HL-60 (cell line): ENCODE data around the gene PLAA.
"Not testable (repeated sequence)": the region's sequence is repeated elsewhere in the genome, so short reads cannot be mapped to it uniquely, and the experiment has no call there.

Experiments used
- DNase-seq, 2 experiments: peaks; one replicate each; pipeline ENCODE4 v3.0.0-alpha.2; 2010 to 2020; ENCODE audit warnings: low read depth in 1 of 2, low spot score in 1 of 2
- H3K27ac ChIP-seq: fragments of 250-450 bp; sonication (Bioruptor Pico); replicated peaks from 2 replicates; pipeline ENCODE4 v1.5.1; 2020; ENCODE audit warnings: mild to moderate bottlenecking, moderate library complexity
- H3K27me3 ChIP-seq: fragments of 250-450 bp; sonication (Bioruptor Pico); 2 replicates; pipeline ENCODE4 v1.5.1; 2021; ENCODE audit warnings: mild to moderate bottlenecking, moderate library complexity; ENCODE audit not compliant: insufficient read depth, poor library complexity, severe bottlenecking
- H3K4me3 ChIP-seq: replicated peaks from 2 replicates; pipeline ENCODE4 v1.5.1; 2011; ENCODE audit warnings: mild to moderate bottlenecking, control low read depth, low read length; ENCODE audit not compliant: insufficient read depth
- GABPA ChIP-seq: IDR thresholded peaks from 2 replicates; pipeline ENCODE4 v1.6.1; 2012; ENCODE audit warnings: low read depth
- POLR2AphosphoS5 ChIP-seq: IDR thresholded peaks from 2 replicates; pipeline ENCODE4 v1.6.1; 2012; ENCODE audit warnings: low read depth
- SPI1 ChIP-seq: IDR thresholded peaks from 2 replicates; pipeline ENCODE4 v1.6.1; 2012; ENCODE audit warnings: low read depth, mild to moderate bottlenecking, borderline replicate concordance
- TF ChIP-seq, protein P1 (sequence below): IDR thresholded peaks from 2 replicates; pipeline ENCODE4 v1.6.1; 2012; ENCODE audit warnings: low read depth; ENCODE audit not compliant: insufficient replicate concordance
- TF ChIP-seq, protein P2 (sequence below): IDR thresholded peaks from one replicate; pipeline ENCODE4 v1.5.1; 2011; ENCODE audit warnings: low read length, control low read depth, inconsistent platforms; ENCODE audit not compliant: insufficient read depth

PLAA gene

DNA sequence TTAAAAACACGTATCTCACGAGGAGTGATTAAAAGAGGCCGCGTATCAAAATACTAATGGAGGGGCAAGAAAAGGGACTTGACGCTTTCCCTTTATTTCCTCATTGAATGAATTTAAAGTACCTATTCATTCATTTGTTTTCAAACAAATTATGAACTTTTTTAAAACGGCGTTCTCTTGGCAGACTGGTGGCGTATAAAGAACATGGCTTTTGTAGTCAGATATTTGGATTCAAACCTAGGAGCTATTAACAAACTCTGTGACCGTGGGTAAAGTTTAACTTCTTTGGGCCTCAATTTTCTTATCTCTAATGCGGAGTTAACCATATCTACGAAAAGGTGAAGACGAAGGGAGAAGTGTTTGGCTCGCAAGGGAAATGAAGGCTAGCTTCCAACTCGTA, 55.3 kb downstream of the PLAA start:
- no peak for DNase-seq
- no peaks in the 10 kb centered on the region for H3K27me3 ChIP-seq
- TF ChIP-seq, protein P1, sequence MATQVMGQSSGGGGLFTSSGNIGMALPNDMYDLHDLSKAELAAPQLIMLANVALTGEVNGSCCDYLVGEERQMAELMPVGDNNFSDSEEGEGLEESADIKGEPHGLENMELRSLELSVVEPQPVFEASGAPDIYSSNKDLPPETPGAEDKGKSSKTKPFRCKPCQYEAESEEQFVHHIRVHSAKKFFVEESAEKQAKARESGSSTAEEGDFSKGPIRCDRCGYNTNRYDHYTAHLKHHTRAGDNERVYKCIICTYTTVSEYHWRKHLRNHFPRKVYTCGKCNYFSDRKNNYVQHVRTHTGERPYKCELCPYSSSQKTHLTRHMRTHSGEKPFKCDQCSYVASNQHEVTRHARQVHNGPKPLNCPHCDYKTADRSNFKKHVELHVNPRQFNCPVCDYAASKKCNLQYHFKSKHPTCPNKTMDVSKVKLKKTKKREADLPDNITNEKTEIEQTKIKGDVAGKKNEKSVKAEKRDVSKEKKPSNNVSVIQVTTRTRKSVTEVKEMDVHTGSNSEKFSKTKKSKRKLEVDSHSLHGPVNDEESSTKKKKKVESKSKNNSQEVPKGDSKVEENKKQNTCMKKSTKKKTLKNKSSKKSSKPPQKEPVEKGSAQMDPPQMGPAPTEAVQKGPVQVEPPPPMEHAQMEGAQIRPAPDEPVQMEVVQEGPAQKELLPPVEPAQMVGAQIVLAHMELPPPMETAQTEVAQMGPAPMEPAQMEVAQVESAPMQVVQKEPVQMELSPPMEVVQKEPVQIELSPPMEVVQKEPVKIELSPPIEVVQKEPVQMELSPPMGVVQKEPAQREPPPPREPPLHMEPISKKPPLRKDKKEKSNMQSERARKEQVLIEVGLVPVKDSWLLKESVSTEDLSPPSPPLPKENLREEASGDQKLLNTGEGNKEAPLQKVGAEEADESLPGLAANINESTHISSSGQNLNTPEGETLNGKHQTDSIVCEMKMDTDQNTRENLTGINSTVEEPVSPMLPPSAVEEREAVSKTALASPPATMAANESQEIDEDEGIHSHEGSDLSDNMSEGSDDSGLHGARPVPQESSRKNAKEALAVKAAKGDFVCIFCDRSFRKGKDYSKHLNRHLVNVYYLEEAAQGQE: no peak
- TF ChIP-seq SPI1 (no peak), POLR2AphosphoS5 (no peak), GABPA (no peak)
- TF ChIP-seq, protein P2, sequence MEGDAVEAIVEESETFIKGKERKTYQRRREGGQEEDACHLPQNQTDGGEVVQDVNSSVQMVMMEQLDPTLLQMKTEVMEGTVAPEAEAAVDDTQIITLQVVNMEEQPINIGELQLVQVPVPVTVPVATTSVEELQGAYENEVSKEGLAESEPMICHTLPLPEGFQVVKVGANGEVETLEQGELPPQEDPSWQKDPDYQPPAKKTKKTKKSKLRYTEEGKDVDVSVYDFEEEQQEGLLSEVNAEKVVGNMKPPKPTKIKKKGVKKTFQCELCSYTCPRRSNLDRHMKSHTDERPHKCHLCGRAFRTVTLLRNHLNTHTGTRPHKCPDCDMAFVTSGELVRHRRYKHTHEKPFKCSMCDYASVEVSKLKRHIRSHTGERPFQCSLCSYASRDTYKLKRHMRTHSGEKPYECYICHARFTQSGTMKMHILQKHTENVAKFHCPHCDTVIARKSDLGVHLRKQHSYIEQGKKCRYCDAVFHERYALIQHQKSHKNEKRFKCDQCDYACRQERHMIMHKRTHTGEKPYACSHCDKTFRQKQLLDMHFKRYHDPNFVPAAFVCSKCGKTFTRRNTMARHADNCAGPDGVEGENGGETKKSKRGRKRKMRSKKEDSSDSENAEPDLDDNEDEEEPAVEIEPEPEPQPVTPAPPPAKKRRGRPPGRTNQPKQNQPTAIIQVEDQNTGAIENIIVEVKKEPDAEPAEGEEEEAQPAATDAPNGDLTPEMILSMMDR: no peak
- peak overlapping the region; percentile 95 for H3K27ac ChIP-seq
- peak overlapping the region; percentile 75 for H3K4me3 ChIP-seq

DNA sequence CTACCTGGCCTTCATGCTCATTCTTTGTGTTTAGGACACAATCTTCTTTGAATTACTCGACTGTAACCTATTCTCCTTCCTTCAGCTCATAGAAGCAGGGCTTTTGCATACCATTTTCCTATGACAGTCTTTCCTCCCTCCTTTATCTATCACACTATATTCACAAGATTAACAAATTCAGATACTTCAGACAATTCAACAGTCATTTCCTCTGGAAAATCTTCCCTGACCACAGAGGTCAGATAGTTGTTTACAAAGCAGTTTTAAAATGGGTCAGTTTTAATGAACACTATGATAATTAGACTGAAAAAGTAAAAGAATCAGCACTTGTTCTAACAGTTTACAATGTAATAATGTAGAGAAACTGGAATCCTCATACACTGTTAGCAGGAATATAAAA, 58.8 kb downstream of the PLAA start:
- no peaks in the 10 kb centered on the region for H3K27me3 ChIP-seq
- DNase-seq: no peak
- TF ChIP-seq, protein P2: no peak
- TF ChIP-seq POLR2AphosphoS5: no peak
- TF ChIP-seq GABPA: no peak
- TF ChIP-seq, protein P1: no peak
- no peak for TF ChIP-seq SPI1
- peak overlapping the region; percentile 11; the same call in 1 of the 2 replicates for H3K27ac ChIP-seq
- H3K4me3 ChIP-seq: no peak overlapping the region

DNA sequence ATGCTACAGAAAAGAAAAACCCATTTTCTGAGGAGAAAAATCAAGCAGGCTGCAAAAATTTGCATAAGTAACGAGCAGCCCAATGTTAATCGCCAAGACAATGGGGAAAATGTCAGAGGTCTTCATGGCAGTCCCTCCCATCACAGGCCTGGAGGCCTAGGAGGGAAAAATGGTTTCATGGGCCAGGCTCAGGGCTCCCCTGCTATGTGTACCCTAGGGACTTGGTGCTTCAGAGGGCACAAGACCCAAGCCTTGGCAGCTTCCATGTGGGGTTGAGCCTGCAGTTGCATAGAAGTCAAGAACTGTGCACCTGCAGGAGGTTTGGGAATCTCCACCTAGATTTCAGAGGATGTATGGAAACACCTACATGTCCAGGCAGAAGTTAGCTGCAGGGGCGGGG, 64.9 kb downstream of the PLAA start:
- no peaks in the 10 kb centered on the region for H3K27me3 ChIP-seq
- no peak for TF ChIP-seq GABPA
- no peak for TF ChIP-seq POLR2AphosphoS5
- no peak for TF ChIP-seq SPI1
- H3K4me3 ChIP-seq: no peak overlapping the region
- no peak for DNase-seq
- no peak overlapping the region for H3K27ac ChIP-seq

DNA sequence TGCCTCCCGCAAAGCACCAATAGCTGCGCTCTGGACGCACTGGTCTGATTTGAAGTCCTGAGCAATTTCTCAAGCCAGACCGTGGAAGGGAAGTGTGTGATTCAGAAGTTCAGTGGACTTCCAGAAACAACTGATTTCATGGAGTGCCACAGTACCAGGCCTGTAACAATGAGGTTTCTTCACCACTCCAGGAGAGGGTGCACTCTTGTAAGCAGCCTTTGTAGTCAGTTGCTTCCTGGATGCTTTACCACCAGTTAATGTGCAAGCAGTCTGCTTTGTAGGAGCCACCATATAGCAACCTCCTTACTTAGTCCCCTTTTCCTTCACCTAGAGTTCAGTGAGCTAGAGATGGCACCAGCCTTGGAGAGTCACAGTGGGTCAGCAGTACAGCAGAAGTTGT, 66.8 kb downstream of the PLAA start:
- no peaks in the 10 kb centered on the region for H3K27me3 ChIP-seq
- DNase-seq: no peak
- H3K4me3 ChIP-seq: no peak overlapping the region
- no peak overlapping the region for H3K27ac ChIP-seq
- TF ChIP-seq GABPA (no peak), SPI1 (no peak), POLR2AphosphoS5 (no peak)
- TF ChIP-seq, protein P2: no peak
- TF ChIP-seq, protein P1: no peak

DNA sequence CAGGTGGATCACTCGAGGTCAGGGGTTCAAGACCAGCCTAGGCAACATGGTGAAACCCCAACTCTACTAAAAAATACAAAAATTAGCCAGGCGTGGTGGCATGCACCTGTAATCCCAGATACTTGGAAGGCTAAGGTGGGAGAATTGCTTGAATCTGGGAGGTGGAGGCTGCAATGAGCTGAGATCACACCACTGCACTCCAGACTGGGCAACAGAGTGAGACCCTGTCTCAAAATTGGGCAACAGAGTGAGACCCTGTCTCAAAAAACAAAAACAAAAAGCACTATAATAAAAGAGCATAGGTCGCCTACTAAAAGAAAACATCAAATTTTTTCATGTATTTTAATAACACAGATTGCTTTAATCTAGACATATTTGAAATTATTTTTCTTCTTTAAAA, 71.9 kb downstream of the PLAA start:
- H3K27me3 ChIP-seq, H3K4me3 ChIP-seq, DNase-seq, H3K27ac ChIP-seq: not testable (repeated sequence)
